ENCODE results near the gene OR52B4. TPM values are rescaled to one million over a fixed set of nuclear protein-coding genes. Genes with fewer than 3 reads are reported as not detected.
"Not testable (repeated sequence)": the region's sequence is repeated elsewhere in the genome, so short reads cannot be mapped to it uniquely, and the experiment has no call there.

Gene OR52B4
- total RNA-seq: not detected in 2 replicates

- H3K9me3 Mint-ChIP-seq: no peaks in the 10 kb centered on the region
- no peak within 1 kb of the TSS for H3K4me3 Mint-ChIP-seq
- intact Hi-C loops (cut with micrococcal nuclease): no loop called here
- H3K27ac Mint-ChIP-seq: no peak within 1 kb of the TSS
- no peak for DNase-seq
- H3K36me3 Mint-ChIP-seq (ENCODE audit: low read depth): no peaks in the 10 kb centered on the region
- H3K4me1 Mint-ChIP-seq: no peaks in the 10 kb centered on the region
- peaks cover 5% of the 10 kb centered on the region for H3K27me3 Mint-ChIP-seq
Measured at GRCh38 chr11:4368286-4368685, at the start of gene OR52B4. OR52B4 (minus strand) TSS chr11:4368386; CDS start chr11:4368295, 91 bp downstream.

- intact Hi-C loops (cut with micrococcal nuclease): no loop called here
Measured at GRCh38 chr11:4416816-4417215, 48.6 kb upstream of the OR52B4 start.

GRCh38 chr11:4416306-4416705 is 48.1 kb upstream of the OR52B4 start:
- no peak for DNase-seq
- H3K4me3 Mint-ChIP-seq: no peak overlapping the region
- no peaks in the 10 kb centered on the region for H3K36me3 Mint-ChIP-seq (ENCODE audit: low read depth)
- intact Hi-C loops (cut with micrococcal nuclease): no loop called here
- H3K9me3 Mint-ChIP-seq: no peaks in the 10 kb centered on the region
- no peaks in the 10 kb centered on the region for H3K27me3 Mint-ChIP-seq
- no peak overlapping the region for H3K27ac Mint-ChIP-seq
- no peaks in the 10 kb centered on the region for H3K4me1 Mint-ChIP-seq

More at GRCh38 chr11:4416816-4417215, 48.6 kb upstream of the OR52B4 start:
- no peak overlapping the region for H3K4me3 Mint-ChIP-seq
- no peaks in the 10 kb centered on the region for H3K27me3 Mint-ChIP-seq
- no peak for DNase-seq
- no peaks in the 10 kb centered on the region for H3K36me3 Mint-ChIP-seq (ENCODE audit: low read depth)
- no peak overlapping the region for H3K27ac Mint-ChIP-seq
- H3K9me3 Mint-ChIP-seq: no peaks in the 10 kb centered on the region
- no peaks in the 10 kb centered on the region for H3K4me1 Mint-ChIP-seq

- H3K27ac Mint-ChIP-seq; H3K36me3 Mint-ChIP-seq (ENCODE audit: low read depth); H3K4me3 Mint-ChIP-seq; H3K9me3 Mint-ChIP-seq; H3K27me3 Mint-ChIP-seq; intact Hi-C loops (cut with micrococcal nuclease); DNase-seq; H3K4me1 Mint-ChIP-seq: not testable (repeated sequence)
Measured at GRCh38 chr11:4406206-4406605, 38.0 kb upstream of the OR52B4 start.

- no peaks in the 10 kb centered on the region for H3K27me3 Mint-ChIP-seq
- H3K4me3 Mint-ChIP-seq: peak overlapping the region; percentile 96
- H3K36me3 Mint-ChIP-seq (ENCODE audit: low read depth): peaks cover 38% of the 10 kb centered on the region
- peaks cover 46% of the 10 kb centered on the region for H3K4me1 Mint-ChIP-seq
- peak overlapping the region; percentile 92 for H3K27ac Mint-ChIP-seq
- intact Hi-C loops (cut with micrococcal nuclease): loop anchor here (1.0 to 5.0 kb wide), 2 partner anchors 99 to 213 kb away; partner anchors contain the start of gene TRIM68
- peaks cover 16% of the 10 kb centered on the region for H3K9me3 Mint-ChIP-seq
- DNase-seq: no peak
Measured at GRCh38 chr11:4393858-4394223, 25.7 kb upstream of the OR52B4 start.

- Mint-ChIP-seq H3K4me1 (peaks cover 47% of the 10 kb centered on the region), H3K9me3 (peaks cover 14% of the 10 kb centered on the region), H3K36me3 (ENCODE audit: low read depth) (peaks cover 43% of the 10 kb centered on the region), H3K27ac (peak within 1 kb of the TSS; percentile 92), H3K27me3 (no peaks in the 10 kb centered on the region), H3K4me3 (peak within 1 kb of the TSS; percentile 96)
- DNase-seq: peak; percentile 98
- intact Hi-C loops (cut with micrococcal nuclease): loop anchor here (1.0 to 5.0 kb wide), 2 partner anchors 100 to 214 kb away; partner anchors contain the start of gene TRIM68
Measured at GRCh38 chr11:4393209-4393857, 25.1 kb upstream of the OR52B4 start, which contains the start of gene TRIM21. TRIM21 (minus strand) TSS chr11:4393702; CDS start chr11:4390409, 3,293 bp downstream.

- Mint-ChIP-seq H3K4me3 (no peak overlapping the region), H3K9me3 (peaks cover 5% of the 10 kb centered on the region), H3K4me1 (peaks cover 33% of the 10 kb centered on the region), H3K27ac (no peak overlapping the region), H3K36me3 (ENCODE audit: low read depth) (peaks cover 87% of the 10 kb centered on the region), H3K27me3 (no peaks in the 10 kb centered on the region)
- intact Hi-C loops (cut with micrococcal nuclease): no loop called here
- no peak for DNase-seq
Measured at GRCh38 chr11:4388221-4388620, 20.0 kb upstream of the OR52B4 start.

- no peaks in the 10 kb centered on the region for H3K9me3 Mint-ChIP-seq
Measured at GRCh38 chr11:4385978-4386740, 18.0 kb upstream of the OR52B4 start.

GRCh38 chr11:4381901-4382300 is 13.7 kb upstream of the OR52B4 start:
- Mint-ChIP-seq H3K27ac (no peak overlapping the region), H3K27me3 (no peaks in the 10 kb centered on the region), H3K4me1 (no peaks in the 10 kb centered on the region), H3K4me3 (no peak overlapping the region), H3K36me3 (ENCODE audit: low read depth) (peaks cover 43% of the 10 kb centered on the region), H3K9me3 (no peaks in the 10 kb centered on the region)
- intact Hi-C loops (cut with micrococcal nuclease): no loop called here
- DNase-seq: no peak

More at GRCh38 chr11:4385978-4386740, 18.0 kb upstream of the OR52B4 start:
- DNase-seq: no peak
- Mint-ChIP-seq H3K4me3 (no peak overlapping the region), H3K36me3 (ENCODE audit: low read depth) (peaks cover 78% of the 10 kb centered on the region), H3K4me1 (peaks cover 19% of the 10 kb centered on the region), H3K27me3 (no peaks in the 10 kb centered on the region), H3K27ac (no peak overlapping the region)
- intact Hi-C loops (cut with micrococcal nuclease): no loop called here

- no peak overlapping the region for H3K4me3 Mint-ChIP-seq
- no peaks in the 10 kb centered on the region for H3K9me3 Mint-ChIP-seq
- no peak for DNase-seq
- no peaks in the 10 kb centered on the region for H3K27me3 Mint-ChIP-seq
- peaks cover 3% of the 10 kb centered on the region for H3K36me3 Mint-ChIP-seq (ENCODE audit: low read depth)
- H3K27ac Mint-ChIP-seq: no peak overlapping the region
- intact Hi-C loops (cut with micrococcal nuclease): no loop called here
- no peaks in the 10 kb centered on the region for H3K4me1 Mint-ChIP-seq
Measured at GRCh38 chr11:4375431-4376140, 7.4 kb upstream of the OR52B4 start.

- no peaks in the 10 kb centered on the region for H3K4me1 Mint-ChIP-seq
- no peak overlapping the region for H3K27ac Mint-ChIP-seq
- intact Hi-C loops (cut with micrococcal nuclease): no loop called here
- DNase-seq: no peak
- H3K4me3 Mint-ChIP-seq: no peak overlapping the region
- no peaks in the 10 kb centered on the region for H3K36me3 Mint-ChIP-seq (ENCODE audit: low read depth)
- peaks cover 3% of the 10 kb centered on the region for H3K27me3 Mint-ChIP-seq
- H3K9me3 Mint-ChIP-seq: no peaks in the 10 kb centered on the region
Measured at GRCh38 chr11:4370166-4370565, 2.0 kb upstream of the OR52B4 start.

GRCh38 chr11:4348142-4348541 is 20.0 kb downstream of the OR52B4 start:
- H3K27me3 Mint-ChIP-seq; H3K4me1 Mint-ChIP-seq; H3K4me3 Mint-ChIP-seq; intact Hi-C loops (cut with micrococcal nuclease); DNase-seq; H3K27ac Mint-ChIP-seq; H3K36me3 Mint-ChIP-seq (ENCODE audit: low read depth); H3K9me3 Mint-ChIP-seq: not testable (repeated sequence)

GRCh38 chr11:4345366-4345765 is 22.8 kb downstream of the OR52B4 start:
- H3K4me1 Mint-ChIP-seq; H3K9me3 Mint-ChIP-seq; DNase-seq; H3K27me3 Mint-ChIP-seq; intact Hi-C loops (cut with micrococcal nuclease); H3K27ac Mint-ChIP-seq; H3K36me3 Mint-ChIP-seq (ENCODE audit: low read depth); H3K4me3 Mint-ChIP-seq: not testable (repeated sequence)

GRCh38 chr11:4334356-4334755 is 33.8 kb downstream of the OR52B4 start:
- intact Hi-C loops (cut with micrococcal nuclease); H3K36me3 Mint-ChIP-seq (ENCODE audit: low read depth); DNase-seq; H3K27me3 Mint-ChIP-seq; H3K4me1 Mint-ChIP-seq; H3K27ac Mint-ChIP-seq; H3K9me3 Mint-ChIP-seq; H3K4me3 Mint-ChIP-seq: not testable (repeated sequence)

All from activated CD4-positive, alpha-beta T cell treated with anti-CD3 and anti-CD28 coated beads, Interleukin-2, amount 10 ng/mL, durations not matched to agents 24 days and 14 days (primary cell).